HCT116 (cell line): ENCODE results near the gene C1orf21. TPM values are rescaled to one million over a fixed set of nuclear protein-coding genes. Genes with fewer than 3 reads are reported as not detected.

Experiments used
- ATAC-seq: fragments of 200-7000 bp; cut with Tn5 transposase; 2 replicates; pipeline ENCODE4 v1.9.1; 2020; ENCODE audit warnings: mild to moderate bottlenecking, moderate library complexity
- BruUV-seq: library from RNA; stranded (reverse); fragments of 400-500 nt; replicated peaks from 2 replicates; lab custom pipeline; 2021; lab: Mats Ljungman, UMichigan
- CTCF ChIA-PET: fragments of 300-600 bp; sonication (Branson Sonifier 250); formaldehyde crosslinking; loops from one replicate; lab custom pipeline; 2021; ENCODE audit warnings: antibody characterized with exemption; lab: Charles Lee
- POLR2A ChIA-PET: fragments of 300-600, 350-600 bp; sonication (Branson Sonifier 250); formaldehyde crosslinking; loops from one replicate; lab custom pipeline; 2021; ENCODE audit warnings: antibody characterized with exemption; lab: Charles Lee
- RAD21 ChIA-PET, 2 experiments: fragments of 300-600 bp; sonication (Branson Sonifier 250); formaldehyde crosslinking; loops; one replicate each; lab custom pipeline; 2023; ENCODE audit warnings: low total read pairs in 2 of 2; ENCODE audit not compliant: uncharacterized antibody in 2 of 2, unreplicated experiment in 2 of 2, low non-redundant PET in 1 of 2; lab: Charles Lee
- DNase-seq: peaks from one replicate; pipeline ENCODE4 v3.0.0-alpha.2; 2010; ENCODE audit warnings: low read depth, low spot score
- H2AFZ ChIP-seq: fragments of 200-600 bp; shearing (Covaris generic), sonication (generic); 2 replicates; pipeline ENCODE4 v1.6.1; 2017; ENCODE audit warnings: low read depth, mixed run types, mixed read lengths, antibody characterized with exemption, low read length; ENCODE audit not compliant: poor library complexity, severe bottlenecking
- H3K27ac ChIP-seq: 2 replicates; pipeline ENCODE4 v1.5.1; 2012; ENCODE audit warnings: low read depth, low read length
- H3K27me3 ChIP-seq: fragments of 200-600 bp; sonication (generic); 2 replicates; pipeline ENCODE4 v1.6.1; 2016; ENCODE audit warnings: mixed run types, low read length, mixed read lengths; ENCODE audit not compliant: insufficient read depth
- H3K36me3 ChIP-seq, 2 experiments: fragments of 200-500 bp in 1 of 2; fragments of 200-600 bp in 1 of 2; sonication (Bioruptor generic) in 1 of 2; sonication (generic) in 1 of 2; 2 replicates each; pipeline versions ENCODE4 v1.5.1 to v1.6.1; 2014 to 2016; ENCODE audit warnings: low read length in 2 of 2, inconsistent platforms in 1 of 2, mixed read lengths in 1 of 2, mixed run types in 1 of 2; ENCODE audit not compliant: insufficient read depth in 2 of 2, control insufficient read depth in 1 of 2
- H3K4me1 ChIP-seq, 2 experiments: fragments of 200-600 bp in 1 of 2; sonication (generic) in 1 of 2; 2 replicates each; pipeline versions ENCODE4 v1.5.1 to v1.6.1; 2012 to 2017; ENCODE audit warnings: low read length in 2 of 2, inconsistent platforms in 1 of 2, mild to moderate bottlenecking in 1 of 2, mixed read lengths in 1 of 2, mixed run types in 1 of 2, moderate library complexity in 1 of 2; ENCODE audit not compliant: insufficient read depth in 2 of 2, control insufficient read depth in 1 of 2
- H3K4me2 ChIP-seq: fragments of 200-600 bp; sonication (generic); 2 replicates; pipeline ENCODE4 v1.6.1; 2017; ENCODE audit warnings: mixed run types, low read length, mixed read lengths
- H3K4me3 ChIP-seq, 2 experiments: fragments of 200-600 bp in 1 of 2; sonication (generic) in 1 of 2; replicated peaks in 1 of 2; 2 replicates each; pipeline ENCODE4 v1.5.1; 2011 to 2016; ENCODE audit warnings: low read length in 2 of 2, control low read depth in 1 of 2, low read depth in 1 of 2, mild to moderate bottlenecking in 1 of 2, mixed read lengths in 1 of 2, mixed run types in 1 of 2
- H3K79me2 ChIP-seq: fragments of 200-600 bp; sonication (generic); 2 replicates; pipeline ENCODE4 v1.6.1; 2017; ENCODE audit warnings: mild to moderate bottlenecking, mixed run types, low read length, moderate library complexity, mixed read lengths; ENCODE audit not compliant: insufficient read depth
- H3K9ac ChIP-seq: fragments of 200-600 bp; sonication (generic); 2 replicates; pipeline ENCODE4 v1.6.1; 2016; ENCODE audit warnings: low read length, mixed read lengths
- H3K9me2 ChIP-seq: fragments of 200-600 bp; sonication (generic), shearing (Covaris generic); 2 replicates; pipeline ENCODE4 v1.6.1; 2017; ENCODE audit warnings: mixed run types, mild to moderate bottlenecking, moderate library complexity; ENCODE audit not compliant: insufficient read depth
- H3K9me3 ChIP-seq, 2 experiments: fragments of 200-500 bp in 1 of 2; fragments of 200-600 bp in 1 of 2; sonication (Bioruptor generic) in 1 of 2; sonication (generic) in 1 of 2; 2 replicates each; pipeline ENCODE4 v1.6.1; 2014 to 2017; ENCODE audit warnings: low read length in 2 of 2, mixed read lengths in 2 of 2, inconsistent platforms in 1 of 2, low read depth in 1 of 2, mild to moderate bottlenecking in 1 of 2, mixed run types in 1 of 2, moderate library complexity in 1 of 2; ENCODE audit not compliant: control insufficient read depth in 1 of 2, insufficient read depth in 1 of 2
- H4K20me1 ChIP-seq: fragments of 200-600 bp; sonication (generic), shearing (Covaris generic); 2 replicates; pipeline ENCODE4 v1.6.1; 2017; ENCODE audit warnings: mixed run types, mild to moderate bottlenecking, moderate library complexity; ENCODE audit not compliant: insufficient read depth
- CBX3 ChIP-seq: IDR thresholded peaks from 2 replicates; pipeline ENCODE4 v1.6.1; 2012; ENCODE audit warnings: low read depth
- CTCF ChIP-seq, 3 experiments: fragments of 200-600 bp in 1 of 3; sonication (generic) in 1 of 3; IDR thresholded peaks in 2 of 3; conservative IDR thresholded peaks in 1 of 3; 2 replicates each; pipeline ENCODE4 v1.5.1; 2012 to 2017; ENCODE audit warnings: low read depth in 2 of 3, low read length in 2 of 3, antibody characterized with exemption in 1 of 3, borderline replicate concordance in 1 of 3, control low read depth in 1 of 3, mild to moderate bottlenecking in 1 of 3, mixed read lengths in 1 of 3, mixed run types in 1 of 3, moderate library complexity in 1 of 3; ENCODE audit not compliant: insufficient read depth in 1 of 3
- EGR1 ChIP-seq: IDR thresholded peaks from 2 replicates; pipeline ENCODE4 v1.6.1; 2012; ENCODE audit warnings: low read depth
- ELF1 ChIP-seq: IDR thresholded peaks from 2 replicates; pipeline ENCODE4 v1.6.1; 2012; ENCODE audit warnings: low read depth, borderline replicate concordance
- JUND ChIP-seq: IDR thresholded peaks from 2 replicates; pipeline ENCODE4 v1.6.1; 2012
- MAX ChIP-seq: IDR thresholded peaks from 2 replicates; pipeline ENCODE4 v1.6.1; 2012
- POLR2A ChIP-seq: IDR thresholded peaks from 2 replicates; pipeline ENCODE4 v1.7.0; 2011; ENCODE audit warnings: borderline replicate concordance; ENCODE audit not compliant: insufficient read depth, insufficient read length; ENCODE audit errors: extremely low read depth
- POLR2AphosphoS5 ChIP-seq: IDR thresholded peaks from 2 replicates; pipeline ENCODE4 v1.6.1; 2011; ENCODE audit warnings: mild to moderate bottlenecking, low read depth, low read length, moderate library complexity
- RAD21 ChIP-seq: IDR thresholded peaks from 2 replicates; pipeline ENCODE4 v1.6.1; 2012; ENCODE audit warnings: low read depth, mild to moderate bottlenecking
- YY1 ChIP-seq: IDR thresholded peaks from 2 replicates; pipeline ENCODE4 v1.6.1; 2011; ENCODE audit warnings: low read length, low read depth, moderate library complexity, mild to moderate bottlenecking; ENCODE audit not compliant: insufficient replicate concordance; ENCODE audit errors: extremely low read depth
- ZFX ChIP-seq: fragments of 450-650 bp; IDR thresholded peaks from 2 replicates; pipeline ENCODE4 v1.6.1; 2017
- intact Hi-C: fragments of 100-400 bp; cut with micrococcal nuclease; formaldehyde crosslinking; loops from 2 replicates; pipeline ENCODE4 v1.10.0; 2022
- total RNA-seq: library from RNA; stranded (reverse); gene quantifications from one replicate; pipeline ENCODE4 v1.2.1, GENCODE V29; 2021; ENCODE audit not compliant: unreplicated experiment
- TF ChIP-seq, protein P1 (sequence below): IDR thresholded peaks from 2 replicates; pipeline ENCODE4 v1.6.1; 2012
- TF ChIP-seq, protein P2 (sequence below): IDR thresholded peaks from 2 replicates; pipeline ENCODE4 v1.6.1; 2011; ENCODE audit warnings: mild to moderate bottlenecking, low read length, moderate library complexity; ENCODE audit not compliant: insufficient replicate concordance; ENCODE audit errors: extremely low read depth

C1orf21 gene
- total RNA-seq, 1 experiment from 2014 or later: 8.9 TPM

DNA sequence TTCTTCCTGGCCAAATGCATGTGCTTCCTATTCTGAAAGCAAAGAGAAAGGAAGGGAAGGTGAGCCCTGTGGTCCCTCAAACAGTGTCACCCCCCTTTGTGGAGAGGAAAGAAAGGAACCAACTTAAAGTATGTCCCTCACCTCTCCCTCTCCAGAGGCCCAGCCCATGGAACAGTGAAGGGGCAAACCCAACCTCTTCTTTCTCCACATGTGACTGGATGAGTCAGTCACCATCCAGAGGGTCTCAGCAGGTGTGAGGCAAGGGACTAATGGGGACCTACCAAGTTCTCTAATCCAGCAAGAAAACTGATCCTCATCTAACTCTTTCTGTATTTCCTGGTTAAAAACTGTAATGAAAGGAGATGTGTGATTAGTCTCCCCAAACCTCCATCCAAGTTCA, 222.2 kb downstream of the C1orf21 start:
- no peak overlapping the region for H3K27ac ChIP-seq
- no peaks in the 10 kb centered on the region for H4K20me1 ChIP-seq
- no peaks in the 10 kb centered on the region for H3K27me3 ChIP-seq
- POLR2A ChIA-PET: no interaction called here
- no peaks in the 10 kb centered on the region for H3K9me3 ChIP-seq
- no peak overlapping the region for H2AFZ ChIP-seq
- TF ChIP-seq ZFX (no peak), CTCF (IDR thresholded peaks at IDR 0.05 in 2 of 3, conservative IDR thresholded peaks at IDR 0.05 in 1 of 3; ENCODE audit: borderline replicate concordance in 1 of 3, insufficient read depth in 1 of 3, low read depth in 2 of 3, low read length in 2 of 3) (no peak), ELF1 (no peak), POLR2A (no peak), RAD21 (no peak), MAX (no peak), CBX3 (no peak), POLR2AphosphoS5 (no peak), JUND (no peak), YY1 (no peak), EGR1 (no peak)
- TF ChIP-seq, protein P1, sequence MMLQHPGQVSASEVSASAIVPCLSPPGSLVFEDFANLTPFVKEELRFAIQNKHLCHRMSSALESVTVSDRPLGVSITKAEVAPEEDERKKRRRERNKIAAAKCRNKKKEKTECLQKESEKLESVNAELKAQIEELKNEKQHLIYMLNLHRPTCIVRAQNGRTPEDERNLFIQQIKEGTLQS: no peak
- TF ChIP-seq, protein P2, sequence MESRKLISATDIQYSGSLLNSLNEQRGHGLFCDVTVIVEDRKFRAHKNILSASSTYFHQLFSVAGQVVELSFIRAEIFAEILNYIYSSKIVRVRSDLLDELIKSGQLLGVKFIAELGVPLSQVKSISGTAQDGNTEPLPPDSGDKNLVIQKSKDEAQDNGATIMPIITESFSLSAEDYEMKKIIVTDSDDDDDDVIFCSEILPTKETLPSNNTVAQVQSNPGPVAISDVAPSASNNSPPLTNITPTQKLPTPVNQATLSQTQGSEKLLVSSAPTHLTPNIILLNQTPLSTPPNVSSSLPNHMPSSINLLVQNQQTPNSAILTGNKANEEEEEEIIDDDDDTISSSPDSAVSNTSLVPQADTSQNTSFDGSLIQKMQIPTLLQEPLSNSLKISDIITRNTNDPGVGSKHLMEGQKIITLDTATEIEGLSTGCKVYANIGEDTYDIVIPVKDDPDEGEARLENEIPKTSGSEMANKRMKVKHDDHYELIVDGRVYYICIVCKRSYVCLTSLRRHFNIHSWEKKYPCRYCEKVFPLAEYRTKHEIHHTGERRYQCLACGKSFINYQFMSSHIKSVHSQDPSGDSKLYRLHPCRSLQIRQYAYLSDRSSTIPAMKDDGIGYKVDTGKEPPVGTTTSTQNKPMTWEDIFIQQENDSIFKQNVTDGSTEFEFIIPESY: no peak
- no peak overlapping the region for H3K9ac ChIP-seq
- no peak overlapping the region for H3K4me2 ChIP-seq
- RAD21 ChIA-PET: no interaction called here
- no TSS peak for BruUV-seq
- DNase-seq: no peak
- intact Hi-C loops: no loop called here
- no peaks in the 10 kb centered on the region for H3K9me2 ChIP-seq
- no peaks in the 10 kb centered on the region for H3K4me1 ChIP-seq
- no peaks in the 10 kb centered on the region for H3K79me2 ChIP-seq
- no peak for ATAC-seq
- no peak overlapping the region for H3K4me3 ChIP-seq
- no peaks in the 10 kb centered on the region for H3K36me3 ChIP-seq
- CTCF ChIA-PET: no interaction called here
